Tibial nerve (tissue), 4 donors: ENCODE data around the gene LPCAT2. TPM values are rescaled to one million over a fixed set of nuclear protein-coding genes. Genes with fewer than 3 reads are reported as not detected.

Experiments used
- DNase-seq, 2 donors: peaks; one replicate each; pipeline ENCODE4 v3.0.0-alpha.2; 2019; ENCODE audit warnings: low spot score in 2 of 2
- H3K27ac ChIP-seq, 4 donors: fragments of 200-600 bp; sonication (generic) in 3 of 4; one replicate each; pipeline ENCODE4 v1.5.1; 2017 to 2019; ENCODE audit warnings: mild to moderate bottlenecking in 1 of 4
- H3K27me3 ChIP-seq, 2 donors: fragments of 200-600 bp; sonication (generic) in 1 of 2; one replicate each; pipeline versions ENCODE4 v1.5.1 to v1.6.0; 2017 to 2019
- H3K36me3 ChIP-seq, 3 donors: fragments of 200-600 bp; sonication (generic); one replicate each; pipeline ENCODE4 v1.5.1; 2018 to 2019
- H3K4me1 ChIP-seq, 4 donors: fragments of 200-600 bp; sonication (generic) in 3 of 4; one replicate each; pipeline ENCODE4 v1.5.1; 2017 to 2019
- H3K4me3 ChIP-seq, 4 donors: fragments of 200-600 bp; sonication (generic) in 3 of 4; one replicate each; pipeline ENCODE4 v1.5.1; 2017 to 2019; ENCODE audit warnings: mild to moderate bottlenecking in 1 of 4, moderate library complexity in 1 of 4
- H3K9me3 ChIP-seq, 4 donors: fragments of 200-600 bp; sonication (generic) in 3 of 4; one replicate each; pipeline ENCODE4 v1.5.1; 2017 to 2019
- EP300 ChIP-seq, 2 donors: sonication (generic); formaldehyde crosslinking; IDR thresholded peaks; one replicate each; pipeline ENCODE4 v1.6.1; 2017; ENCODE audit warnings: antibody characterized with exemption in 2 of 2, mild to moderate bottlenecking in 1 of 2
- POLR2A ChIP-seq, 2 donors: fragments of 450-650 bp; IDR thresholded peaks; one replicate each; pipeline ENCODE4 v1.6.1; 2017; ENCODE audit warnings: antibody characterized with exemption in 2 of 2, mild to moderate bottlenecking in 2 of 2, moderate library complexity in 2 of 2
- WGBS, 2 donors: methylation state at CpG; one replicate each; pipeline ENCODE4 v1.1.5; 2018; 5-methylcytosine and 5-hydroxymethylcytosine counted together
- total RNA-seq, 4 donors: library from RNA; depleted of rRNA; stranded (reverse); fragments of >200 nt; gene quantifications; one replicate each; pipeline ENCODE4 v1.1.0, GENCODE V29; 2016
- TF ChIP-seq, protein P1 (sequence below), 5 experiments: fragments of 200-600 bp in 3 of 5; fragments of 450-650 bp in 2 of 5; sonication (generic) in 3 of 5; IDR thresholded peaks; one replicate each; pipeline ENCODE4 v1.5.1; 2016 to 2019; ENCODE audit warnings: antibody characterized with exemption in 5 of 5, mild to moderate bottlenecking in 3 of 5, moderate library complexity in 2 of 5

LPCAT2 gene
- total RNA-seq, 4 donors from 2014 or later: 14.9 to 33.4 (median 24.0) TPM

DNA sequence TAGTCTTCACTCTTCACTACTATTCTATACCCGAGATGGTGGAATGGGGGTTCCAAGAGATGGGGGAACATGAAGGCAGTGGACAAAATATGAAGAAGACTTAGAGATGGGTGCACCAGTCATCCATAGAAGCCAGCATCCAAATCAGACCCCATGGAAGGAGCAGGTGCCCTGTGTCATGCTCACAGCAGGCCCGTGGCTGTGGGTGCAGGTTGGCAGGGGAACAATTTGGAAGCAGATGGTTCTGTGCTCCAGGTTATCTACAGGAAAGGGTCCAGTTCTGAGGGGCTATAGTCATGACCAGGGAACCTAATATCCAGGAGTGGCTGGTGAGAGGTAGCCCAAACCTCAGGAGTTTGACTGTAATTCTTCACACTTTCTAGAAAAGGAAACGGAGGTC lies 9.6 kb upstream of the LPCAT2 start:
- H3K9me3 ChIP-seq: no peaks in the 10 kb centered on the region
- H3K27me3 ChIP-seq: no peaks in the 10 kb centered on the region
- TF ChIP-seq, protein P1, sequence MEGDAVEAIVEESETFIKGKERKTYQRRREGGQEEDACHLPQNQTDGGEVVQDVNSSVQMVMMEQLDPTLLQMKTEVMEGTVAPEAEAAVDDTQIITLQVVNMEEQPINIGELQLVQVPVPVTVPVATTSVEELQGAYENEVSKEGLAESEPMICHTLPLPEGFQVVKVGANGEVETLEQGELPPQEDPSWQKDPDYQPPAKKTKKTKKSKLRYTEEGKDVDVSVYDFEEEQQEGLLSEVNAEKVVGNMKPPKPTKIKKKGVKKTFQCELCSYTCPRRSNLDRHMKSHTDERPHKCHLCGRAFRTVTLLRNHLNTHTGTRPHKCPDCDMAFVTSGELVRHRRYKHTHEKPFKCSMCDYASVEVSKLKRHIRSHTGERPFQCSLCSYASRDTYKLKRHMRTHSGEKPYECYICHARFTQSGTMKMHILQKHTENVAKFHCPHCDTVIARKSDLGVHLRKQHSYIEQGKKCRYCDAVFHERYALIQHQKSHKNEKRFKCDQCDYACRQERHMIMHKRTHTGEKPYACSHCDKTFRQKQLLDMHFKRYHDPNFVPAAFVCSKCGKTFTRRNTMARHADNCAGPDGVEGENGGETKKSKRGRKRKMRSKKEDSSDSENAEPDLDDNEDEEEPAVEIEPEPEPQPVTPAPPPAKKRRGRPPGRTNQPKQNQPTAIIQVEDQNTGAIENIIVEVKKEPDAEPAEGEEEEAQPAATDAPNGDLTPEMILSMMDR (IDR thresholded peaks at IDR 0.05): no peak
- TF ChIP-seq EP300 (IDR thresholded peaks at IDR 0.05): no peak
- no peak for TF ChIP-seq POLR2A (IDR thresholded peaks at IDR 0.05)
- DNase-seq: peak in 1 of 2 donors; percentile 4
- 64 to 76% methylated on average over 3 of the region's 3 CpGs for WGBS, 2 donors
- peak overlapping the region in 2 of 4 donors; percentile 57 to 71 for H3K27ac ChIP-seq
- H3K36me3 ChIP-seq: peaks cover 0 to 15% (median 0%) of the 10 kb centered on the region in 3 donors
- H3K4me3 ChIP-seq: no peak overlapping the region
- peaks cover 0 to 85% (median 39%) of the 10 kb centered on the region in 4 donors for H3K4me1 ChIP-seq

DNA sequence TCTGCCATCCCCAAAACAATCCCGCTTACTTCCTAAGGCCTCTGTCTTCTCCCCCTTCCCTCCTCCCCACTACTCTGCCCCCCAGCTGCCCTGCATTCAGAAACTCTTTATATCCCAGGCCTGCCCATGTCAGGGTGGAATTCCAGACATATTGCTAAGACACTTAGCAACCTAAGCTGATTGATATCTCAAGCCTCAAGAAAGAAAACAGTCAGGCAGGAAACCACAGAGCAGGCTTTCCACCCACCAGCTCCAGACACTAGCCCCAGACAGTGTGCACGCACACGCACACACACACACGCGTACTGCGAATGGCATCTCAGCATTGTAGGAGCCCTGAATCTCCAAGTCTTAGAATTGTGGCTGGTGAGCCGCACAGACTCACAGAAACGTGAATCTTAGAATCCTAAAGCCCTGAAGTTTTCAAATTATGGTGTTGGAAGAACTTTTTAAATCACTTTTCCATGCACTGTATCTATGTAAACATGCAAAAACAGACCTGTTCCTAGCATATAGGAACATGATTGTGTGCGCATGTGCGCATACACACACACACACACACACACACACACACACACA lies 8.8 kb upstream of the LPCAT2 start:
- DNase-seq: peak in 1 of 2 donors; percentile 8
- 21 to 40% methylated on average over 10 of the region's 10 CpGs for WGBS, 2 donors
- Histone ChIP-seq H3K9me3 (no peaks in the 10 kb centered on the region), H3K4me1 (peaks cover 0 to 82% (median 36%) of the 10 kb centered on the region in 4 donors), H3K27me3 (no peaks in the 10 kb centered on the region), H3K4me3 (no peak overlapping the region), H3K36me3 (peaks cover 0 to 18% (median 0%) of the 10 kb centered on the region in 3 donors), H3K27ac (peak overlapping the region in 2 of 4 donors; percentile 57 to 71)
- TF ChIP-seq, protein P1 (IDR thresholded peaks at IDR 0.05): no peak
- peak in 1 of 2 donors; percentile 21 for TF ChIP-seq EP300 (IDR thresholded peaks at IDR 0.05)
- TF ChIP-seq POLR2A (IDR thresholded peaks at IDR 0.05): no peak

DNA sequence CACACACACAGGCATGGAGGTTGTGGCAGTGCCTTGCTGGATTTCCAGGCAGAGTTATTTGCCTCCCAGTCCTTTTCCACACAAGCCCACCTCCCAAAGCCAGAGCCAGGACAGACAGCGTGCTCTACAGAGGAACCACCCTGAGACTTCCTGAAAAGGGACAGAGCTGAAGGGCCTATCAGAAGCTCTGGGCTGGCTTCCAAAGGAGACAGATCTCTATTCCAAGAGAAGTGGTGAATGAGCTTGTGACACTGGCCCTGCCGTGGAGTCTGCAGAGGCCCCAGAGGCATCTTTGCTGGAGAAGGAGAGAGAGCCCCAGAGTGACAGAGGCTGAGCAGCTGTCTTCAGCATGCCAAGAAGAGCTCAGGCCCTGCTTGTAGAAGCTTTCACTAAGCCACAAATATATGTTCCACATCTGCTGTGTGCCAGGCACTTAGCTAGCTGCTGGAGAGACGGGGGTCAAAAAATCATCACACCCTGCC lies 8.3 kb upstream of the LPCAT2 start:
- H3K9me3 ChIP-seq: no peaks in the 10 kb centered on the region
- peak in 1 of 2 donors; percentile 80 for DNase-seq
- TF ChIP-seq, protein P1 (IDR thresholded peaks at IDR 0.05): no peak
- peak in 1 of 2 donors; percentile 18 for TF ChIP-seq EP300 (IDR thresholded peaks at IDR 0.05)
- H3K4me3 ChIP-seq: no peak overlapping the region
- peak overlapping the region; percentile 12 to 71 (median 58) for H3K27ac ChIP-seq
- no peaks in the 10 kb centered on the region for H3K27me3 ChIP-seq
- peaks cover 0 to 82% (median 36%) of the 10 kb centered on the region in 4 donors for H3K4me1 ChIP-seq
- H3K36me3 ChIP-seq: peaks cover 0 to 23% (median 0%) of the 10 kb centered on the region in 3 donors
- WGBS, 2 donors: 22 to 34% methylated on average over 3 of the region's 3 CpGs

DNA sequence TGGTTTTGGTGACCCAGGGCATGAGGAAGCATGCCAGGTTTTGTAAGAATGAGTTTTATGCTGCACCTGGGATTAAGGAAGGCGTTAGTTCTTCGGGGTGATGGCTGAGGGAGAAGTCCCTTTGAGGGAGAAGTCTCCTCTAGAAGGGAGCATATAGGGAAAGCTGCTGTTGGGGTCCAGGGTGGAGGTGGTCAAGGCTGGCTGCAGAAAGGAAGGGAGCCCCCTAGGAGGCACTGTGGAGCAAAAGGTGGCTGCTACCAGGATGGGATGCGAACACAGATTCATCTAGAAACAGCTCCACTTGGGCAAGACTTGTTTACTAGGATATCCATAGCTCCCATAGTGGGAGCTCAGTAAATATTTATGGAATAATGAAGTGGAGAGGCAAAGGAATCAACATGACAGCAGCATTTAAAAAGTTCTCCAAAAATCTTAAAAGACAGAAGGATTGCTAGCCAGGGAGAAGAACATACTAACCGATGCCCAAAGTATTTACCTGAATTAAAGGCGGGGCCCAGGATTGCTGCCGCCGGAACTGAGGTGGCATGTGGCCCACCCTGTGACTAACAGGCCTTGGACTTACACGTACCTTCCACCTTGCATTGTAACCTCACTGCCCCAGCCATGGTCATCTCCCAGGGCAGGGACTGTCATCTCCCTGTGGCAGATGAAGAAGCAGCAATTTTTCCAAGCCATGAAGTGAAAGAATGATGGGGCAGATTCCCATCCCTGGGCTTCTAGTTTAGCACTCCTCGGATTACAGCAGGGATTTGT lies 7.1 kb upstream of the LPCAT2 start:
- DNase-seq: peak in 1 of 2 donors; percentile 4
- Histone ChIP-seq H3K9me3 (no peaks in the 10 kb centered on the region), H3K27me3 (no peaks in the 10 kb centered on the region), H3K4me1 (peaks cover 0 to 79% (median 40%) of the 10 kb centered on the region in 4 donors), H3K27ac (peak overlapping the region in 2 of 4 donors; percentile 10 to 65), H3K36me3 (peaks cover 0 to 29% (median 0%) of the 10 kb centered on the region in 3 donors), H3K4me3 (no peak overlapping the region)
- WGBS, 2 donors: 75 to 77% methylated on average over 9 of the region's 9 CpGs
- TF ChIP-seq EP300 (IDR thresholded peaks at IDR 0.05) (no peak), POLR2A (IDR thresholded peaks at IDR 0.05) (no peak)
- TF ChIP-seq, protein P1 (IDR thresholded peaks at IDR 0.05): no peak
